Activated CD8-positive, alpha-beta memory T cell treated with anti-CD3 and anti-CD28 coated beads for 24 hours (primary cell): ENCODE measurements around the gene POLR2E.

ENCODE experiments used
- DNase-seq: peaks from one replicate; pipeline ENCODE4 v3.0.0-alpha.2; 2020

Gene POLR2E

DNA sequence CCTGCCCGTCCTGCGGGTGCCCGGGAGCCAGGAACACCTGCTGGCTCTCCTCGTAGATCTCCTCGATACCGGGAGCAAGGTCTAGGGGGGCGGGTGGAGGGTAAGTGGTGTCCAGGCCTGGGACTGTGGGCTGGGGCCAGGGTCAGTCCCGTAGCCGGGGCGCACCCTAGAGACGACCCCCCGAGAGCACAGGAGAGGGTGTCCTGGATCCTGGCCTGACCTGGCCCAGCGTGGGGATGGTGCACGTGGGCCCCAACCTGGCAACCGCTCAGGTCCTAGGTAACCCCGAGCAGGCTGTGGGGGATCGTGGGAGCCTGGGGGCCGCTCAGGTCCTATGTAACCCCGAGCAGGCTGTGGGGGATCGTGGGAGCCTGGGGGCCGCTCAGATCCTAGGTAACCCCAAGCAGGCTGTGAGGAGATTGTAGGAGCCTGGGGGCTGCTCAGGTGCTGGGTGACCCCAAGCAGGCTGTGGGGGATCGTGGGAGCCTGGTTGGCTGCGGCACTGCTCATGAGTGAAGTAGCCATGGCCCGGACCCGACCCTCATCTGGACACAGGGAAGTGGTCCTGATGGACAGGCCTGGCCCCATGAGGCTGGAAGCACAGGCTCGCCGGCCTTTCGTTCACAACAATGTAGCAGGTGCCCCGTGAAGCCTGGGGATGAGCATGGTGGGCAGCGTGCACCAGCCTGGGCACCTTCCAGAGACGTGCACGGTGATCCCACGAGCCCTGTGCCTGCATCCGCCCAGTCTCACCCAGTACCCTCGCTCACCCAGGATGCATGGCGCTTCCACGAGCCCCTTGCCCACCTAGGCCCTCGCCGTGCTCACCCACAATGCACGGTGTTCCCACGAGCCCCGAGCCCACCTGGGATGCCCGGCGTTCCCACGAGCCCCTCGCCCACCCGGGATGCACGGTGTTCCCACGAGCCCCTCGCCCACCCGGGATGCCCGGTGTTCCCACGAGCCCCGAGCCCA is 14.8 kb upstream of the POLR2E start:
- no peak for DNase-seq

DNA sequence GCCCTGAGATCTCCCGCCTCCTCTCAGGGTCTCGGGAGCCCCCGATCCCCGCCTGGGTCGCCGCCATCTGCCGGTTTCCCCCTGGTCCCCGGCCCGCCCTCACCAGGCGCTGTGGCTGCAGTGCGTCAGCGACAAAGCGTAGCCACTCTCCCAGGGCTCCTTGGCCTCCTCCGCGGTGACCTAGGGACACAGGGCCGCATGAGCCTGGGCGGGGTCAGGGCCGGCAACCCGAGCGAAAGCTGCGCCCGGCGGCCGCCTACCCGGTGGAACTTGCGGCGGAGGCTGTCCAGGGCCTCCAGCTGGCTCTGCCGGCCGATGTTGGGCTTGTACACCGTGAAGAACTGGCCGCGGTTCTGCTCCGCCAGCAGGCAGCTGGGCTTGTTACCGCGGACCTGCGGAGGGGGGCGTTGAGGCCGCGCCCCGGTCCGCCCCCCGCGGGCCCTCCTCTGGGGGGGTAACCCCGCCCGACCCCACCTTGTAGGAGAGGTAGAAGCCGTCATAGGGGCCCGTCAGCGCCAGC is 13.9 kb upstream of the POLR2E start:
- DNase-seq = no peak

DNA sequence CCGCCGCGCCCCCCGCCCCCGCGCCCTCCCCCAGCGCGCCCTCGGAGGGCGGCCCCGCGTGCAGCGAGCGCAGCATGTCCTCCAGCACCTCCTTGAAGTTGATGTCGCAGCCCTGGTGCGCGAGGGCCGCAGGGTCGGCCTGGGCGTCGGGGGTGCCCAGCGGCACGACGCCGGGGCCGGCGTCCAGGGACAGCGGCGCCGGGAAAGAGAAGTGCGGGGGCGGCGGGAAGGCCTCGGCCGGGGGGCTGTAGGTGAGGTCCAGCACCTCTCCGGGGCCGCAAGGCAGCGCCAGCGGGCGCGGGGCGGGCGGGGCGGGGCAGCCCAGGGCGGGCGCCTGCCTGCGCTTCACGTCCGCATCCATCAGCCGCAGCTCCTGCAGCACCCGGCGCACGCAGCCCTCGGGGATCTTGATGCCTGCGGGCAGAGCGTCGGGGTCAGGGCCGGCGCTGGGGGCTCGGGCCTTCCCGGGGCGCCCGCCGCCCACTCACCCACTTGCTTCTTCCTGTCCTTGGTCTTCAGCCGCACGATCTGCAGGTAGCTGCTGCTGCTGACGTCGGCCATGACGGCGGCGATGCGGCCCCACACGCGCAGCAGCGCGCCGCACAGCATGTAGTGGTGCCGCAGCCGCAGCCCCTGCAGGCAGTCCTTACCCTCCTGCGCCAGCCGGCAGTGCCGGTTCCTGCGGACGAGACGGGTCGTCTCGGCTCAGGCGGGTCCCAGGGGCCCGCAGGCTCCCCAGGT is 13.3 kb upstream of the POLR2E start:
- no peak for DNase-seq

DNA sequence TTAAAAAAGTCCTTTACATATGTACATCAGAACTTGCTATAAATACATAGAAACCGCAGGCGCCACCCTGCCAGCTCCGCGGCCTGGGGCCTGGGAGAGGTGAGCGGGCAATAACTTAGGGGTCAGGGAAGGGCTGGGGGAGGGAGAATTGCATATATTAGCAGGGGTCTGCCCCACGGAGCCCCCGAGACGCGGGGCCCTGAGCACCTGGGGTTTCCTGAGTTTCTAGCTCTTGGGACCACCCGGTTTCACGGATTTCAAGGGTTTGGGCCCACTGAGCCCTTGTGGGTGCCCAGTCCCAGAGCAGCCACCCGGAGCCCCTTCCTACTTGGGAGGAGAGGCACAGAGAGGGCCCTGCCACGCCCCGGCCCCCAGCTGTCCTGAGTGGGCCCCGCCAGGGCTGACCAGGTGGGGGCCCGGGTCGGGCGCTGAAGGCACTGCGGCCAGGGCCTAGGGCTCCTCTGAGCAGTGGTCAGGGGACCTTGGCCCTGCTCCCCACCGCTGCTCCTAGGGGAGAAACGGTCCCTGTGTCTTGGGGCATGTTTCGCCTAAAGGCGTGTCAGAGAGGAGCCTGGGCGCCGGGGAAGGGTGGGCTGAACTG is 12.6 kb upstream of the POLR2E start:
- no peak for DNase-seq

DNA sequence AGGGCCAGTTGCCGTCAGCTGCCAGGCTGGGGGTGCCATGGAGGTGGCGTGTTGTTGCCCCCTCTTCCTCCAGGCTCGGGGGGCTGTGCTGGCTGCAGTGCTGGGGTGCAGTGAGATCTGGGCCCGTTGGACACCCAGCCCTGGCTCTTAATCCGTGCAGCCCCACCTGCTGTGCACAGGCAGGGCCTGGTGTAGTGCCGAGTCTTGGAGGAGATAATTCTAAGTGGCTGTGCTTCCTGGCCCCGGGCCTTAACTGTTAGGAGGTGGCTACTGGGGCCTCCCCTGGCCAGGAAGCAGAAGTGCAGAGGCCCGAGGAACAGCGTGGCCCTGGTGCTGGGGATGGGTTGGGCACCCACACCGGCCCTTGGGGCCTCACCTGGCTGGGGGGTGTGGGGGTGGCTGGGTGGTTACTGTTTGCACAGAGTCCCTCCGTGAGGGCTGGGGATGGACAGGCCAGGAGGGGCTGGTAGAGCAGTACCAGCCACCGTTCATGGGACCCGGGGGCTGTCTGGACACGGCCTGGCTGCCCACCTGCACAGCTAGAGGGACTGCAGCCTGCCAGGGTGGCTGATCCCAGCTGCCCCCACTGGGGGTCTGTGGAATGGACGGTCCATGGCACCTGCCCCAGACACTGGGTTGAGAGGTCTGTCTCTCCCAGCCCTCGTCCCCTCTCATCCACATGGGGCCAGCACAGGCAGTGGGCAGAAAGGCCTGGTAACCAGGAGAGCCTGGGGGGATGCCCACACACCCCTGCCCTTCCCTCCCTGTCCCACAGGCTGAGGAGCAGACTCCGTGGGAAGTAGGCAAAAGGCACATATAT is 11.9 kb upstream of the POLR2E start:
- no peak for DNase-seq

DNA sequence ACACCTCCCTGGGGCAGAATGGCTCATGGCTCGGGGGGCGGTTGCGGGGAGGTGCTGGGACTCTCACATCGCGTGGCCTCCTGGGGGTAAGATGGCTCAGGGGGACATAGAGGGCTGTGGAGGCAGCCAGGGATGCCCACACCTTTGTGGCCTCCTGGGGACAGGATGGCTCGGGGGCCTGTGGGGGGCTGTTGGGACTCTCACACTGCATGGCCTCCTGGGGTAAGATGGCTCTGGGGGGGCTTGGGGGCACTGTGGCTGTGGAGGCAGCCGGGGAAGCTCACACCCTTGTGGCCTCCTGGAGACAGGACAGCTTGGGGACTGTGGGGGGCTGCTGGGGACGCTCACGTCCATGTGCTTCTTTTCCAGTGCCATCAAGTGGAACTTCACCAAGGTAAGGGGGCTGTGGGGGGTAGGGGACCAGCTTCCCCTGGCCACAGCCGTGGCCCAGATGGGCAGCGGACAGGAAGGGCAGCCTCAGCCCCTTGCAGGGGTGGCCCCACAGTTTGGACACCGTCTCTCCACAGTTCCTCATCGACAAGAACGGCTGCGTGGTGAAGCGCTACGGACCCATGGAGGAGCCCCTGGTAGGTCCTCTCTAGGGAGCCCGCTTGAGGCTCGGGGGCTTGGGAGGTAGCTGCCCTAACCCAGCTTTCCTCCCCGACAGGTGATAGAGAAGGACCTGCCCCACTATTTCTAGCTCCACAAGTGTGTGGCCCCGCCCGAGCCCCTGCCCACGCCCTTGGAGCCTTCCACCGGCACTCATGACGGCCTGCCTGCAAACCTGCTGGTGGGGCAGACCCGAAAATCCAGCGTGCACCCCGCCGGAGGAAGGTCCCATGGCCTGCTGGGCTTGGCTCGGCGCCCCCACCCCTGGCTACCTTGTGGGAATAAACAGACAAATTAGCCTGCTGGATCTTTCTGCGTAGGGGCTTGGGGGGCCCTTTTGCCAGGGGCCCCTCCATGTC is 11.0 kb upstream of the POLR2E start:
- no peak for DNase-seq

DNA sequence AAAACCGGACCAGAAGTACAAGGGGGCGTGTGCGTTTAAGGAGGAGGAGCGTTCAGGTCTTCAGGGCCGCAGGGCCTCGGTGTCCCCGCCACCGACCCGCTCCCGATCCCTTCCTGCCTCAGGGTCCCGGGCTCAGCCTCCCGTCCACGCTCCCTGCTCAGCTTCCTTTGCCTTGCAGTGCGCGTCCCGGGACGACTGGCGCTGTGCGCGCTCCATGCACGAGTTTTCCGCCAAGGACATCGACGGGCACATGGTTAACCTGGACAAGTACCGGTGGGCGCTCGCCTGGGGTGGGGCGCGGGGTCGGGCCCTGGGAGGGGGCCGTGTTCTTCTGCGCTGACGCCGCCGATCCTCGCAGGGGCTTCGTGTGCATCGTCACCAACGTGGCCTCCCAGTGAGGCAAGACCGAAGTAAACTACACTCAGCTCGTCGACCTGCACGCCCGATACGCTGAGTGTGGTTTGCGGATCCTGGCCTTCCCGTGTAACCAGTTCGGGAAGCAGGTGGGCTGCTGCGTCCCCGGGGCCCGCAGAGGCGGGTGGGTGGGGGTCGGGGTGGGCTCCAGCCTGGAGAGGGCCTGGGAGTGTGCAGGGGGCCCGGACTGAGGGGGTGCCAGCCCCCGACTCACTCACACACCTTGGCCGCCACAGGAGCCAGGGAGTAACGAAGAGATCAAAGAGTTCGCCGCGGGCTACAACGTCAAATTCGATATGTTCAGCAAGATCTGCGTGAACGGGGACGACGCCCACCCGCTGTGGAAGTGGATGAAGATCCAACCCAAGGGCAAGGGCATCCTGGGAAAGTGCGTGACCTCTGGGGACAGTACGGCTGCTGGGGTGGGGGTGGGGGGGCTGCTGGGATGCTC is 10.1 kb upstream of the POLR2E start:
- DNase-seq = no peak

DNA sequence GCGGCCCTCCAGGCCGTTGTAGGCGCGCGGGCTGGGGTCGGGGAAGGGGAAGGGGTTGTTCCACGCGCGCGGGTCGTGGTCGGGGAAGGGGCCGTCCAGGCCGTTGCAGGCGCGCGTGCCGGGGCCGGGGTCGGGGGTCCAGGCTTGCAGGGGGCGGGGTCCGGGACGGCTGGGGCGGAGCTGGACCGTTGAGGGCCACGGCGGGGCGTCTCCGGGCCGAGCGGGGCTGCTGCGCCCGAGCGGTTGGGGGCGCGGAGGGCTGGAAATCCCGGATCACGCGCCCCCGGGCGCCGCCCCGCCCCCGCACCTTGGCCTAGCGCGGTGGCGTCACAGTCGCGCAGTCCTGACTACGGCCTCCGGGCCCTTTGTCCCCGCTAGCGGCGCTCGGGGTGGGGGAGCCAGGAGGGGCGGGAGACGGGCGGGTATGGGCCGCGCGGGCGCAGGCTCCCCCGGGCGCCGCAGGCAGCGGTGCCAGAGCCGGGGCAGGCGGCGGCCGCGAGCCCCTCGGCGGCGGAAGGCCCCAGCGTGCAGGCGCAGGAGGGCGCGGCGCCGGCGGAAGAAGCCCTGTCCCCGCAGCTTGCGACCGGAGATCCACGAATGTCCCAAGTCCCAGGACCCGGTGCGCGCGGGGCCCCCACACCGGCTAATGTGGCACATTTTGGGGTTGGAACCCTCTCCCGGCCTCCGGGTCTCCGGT is 9.3 kb upstream of the POLR2E start:
- peak; percentile 91 for DNase-seq

DNA sequence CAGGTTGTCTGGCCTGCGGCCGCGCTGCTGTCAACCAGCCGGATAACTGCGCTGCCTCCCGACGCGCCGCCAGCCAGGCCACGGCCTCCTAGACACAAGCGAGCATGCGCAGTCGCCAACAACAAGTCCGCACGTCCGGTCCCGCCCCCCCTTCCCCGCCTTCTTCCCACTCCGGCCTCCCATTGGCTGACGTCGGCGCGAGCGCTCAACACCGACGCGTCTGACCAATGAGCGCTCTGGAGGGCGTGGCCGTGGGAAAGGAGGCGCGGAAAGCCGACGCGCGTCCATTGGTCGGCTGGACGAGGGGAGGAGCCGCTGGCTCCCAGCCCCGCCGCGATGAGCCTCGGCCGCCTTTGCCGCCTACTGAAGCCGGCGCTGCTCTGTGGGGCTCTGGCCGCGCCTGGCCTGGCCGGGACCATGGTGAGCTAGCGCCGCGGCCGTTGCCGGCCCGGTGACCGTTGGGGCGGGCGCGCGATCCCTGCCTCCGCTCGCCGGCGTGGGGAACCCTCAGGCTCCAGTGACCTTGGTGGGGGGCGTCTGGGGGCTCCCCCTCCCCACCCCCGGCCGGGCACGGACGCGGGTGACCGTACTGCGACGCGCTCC is 8.6 kb upstream of the POLR2E start, which contains the start of gene GPX4:
Gene GPX4 (plus strand): TSS at position 287 of the 603 bp plus-strand sequence. CDS start 50 bp downstream, at position 337.
- peak; percentile 98 for DNase-seq

DNA sequence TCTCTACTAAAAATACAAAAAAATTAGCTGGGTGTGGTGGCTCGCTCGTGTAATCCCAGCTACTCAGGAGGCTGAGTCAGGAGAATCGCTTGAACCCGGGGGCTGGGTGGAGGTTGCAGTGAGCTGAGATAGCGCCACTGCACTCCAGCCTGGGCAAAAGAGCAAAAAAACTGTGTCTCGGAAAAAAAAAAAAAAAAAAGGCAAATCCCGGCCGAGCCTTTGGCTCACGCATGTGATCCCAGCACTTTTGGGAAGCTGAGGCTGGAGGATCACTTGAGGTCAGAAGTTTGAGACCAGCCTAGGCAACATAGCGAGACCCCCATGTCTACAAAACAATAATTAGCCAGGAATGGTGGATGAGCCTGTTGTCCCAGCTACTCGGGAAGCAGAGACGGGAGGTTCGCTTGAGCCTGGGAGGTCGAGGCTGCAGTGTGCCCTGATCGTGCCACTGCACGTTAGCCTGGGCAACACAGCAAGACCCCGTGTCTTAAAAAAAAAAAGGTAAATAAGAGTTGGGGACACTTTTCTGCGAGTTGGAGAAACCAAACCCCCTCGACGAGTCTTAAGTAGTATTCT is 8.0 kb upstream of the POLR2E start:
- DNase-seq = no peak

DNA sequence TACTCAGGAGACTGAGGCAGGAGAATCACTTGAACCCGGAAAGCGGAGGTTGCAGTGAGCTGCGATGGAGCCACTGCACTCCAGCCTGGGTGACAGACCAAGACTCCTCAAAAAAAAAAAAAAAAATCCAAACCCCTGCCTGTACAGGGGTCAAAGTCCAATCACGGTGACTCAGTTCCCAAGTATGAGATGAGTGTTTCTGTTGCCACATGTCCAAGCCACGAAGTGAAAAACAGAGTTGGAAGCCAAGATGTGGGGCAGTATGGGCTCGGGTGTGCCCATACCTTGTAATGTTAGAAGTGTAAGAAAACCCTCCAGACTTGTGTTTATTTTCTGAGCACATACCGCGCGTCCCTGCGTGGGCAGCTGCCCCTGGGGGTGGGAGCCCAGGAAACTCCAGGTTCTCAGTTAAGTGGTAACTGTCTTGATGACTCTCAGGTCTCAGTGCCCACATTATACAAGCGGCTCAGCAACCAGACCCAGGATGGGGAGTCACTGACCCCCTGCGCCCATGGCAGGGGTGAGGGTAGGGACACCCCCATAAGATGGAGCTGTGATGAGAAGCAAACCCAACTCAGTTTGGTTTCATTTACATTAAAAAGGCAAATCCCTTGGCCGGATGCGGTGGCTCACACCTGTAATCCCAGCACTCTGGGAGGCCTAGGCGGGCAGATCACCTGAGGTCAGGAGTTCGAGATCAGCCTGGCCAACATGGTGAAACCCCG is 7.4 kb upstream of the POLR2E start:
- DNase-seq = peak; percentile 83

DNA sequence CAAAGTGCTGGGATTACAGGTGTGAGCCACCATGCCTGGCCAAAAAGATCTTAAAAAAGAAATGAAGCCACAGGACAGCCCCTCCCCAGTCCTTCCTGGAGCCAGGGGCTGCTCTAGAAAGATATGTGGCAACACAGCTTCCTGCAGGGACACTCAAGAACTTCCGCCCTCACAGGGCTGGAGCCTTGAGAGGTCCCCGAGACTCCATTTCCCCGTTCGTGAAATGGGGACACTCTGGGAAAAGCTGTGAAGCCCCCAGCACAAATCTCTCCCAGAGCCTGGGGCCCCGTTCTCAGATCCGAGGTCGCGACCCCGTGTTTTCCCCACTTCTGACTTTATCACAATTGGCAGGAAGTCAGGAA is 6.1 kb upstream of the POLR2E start:
- no peak for DNase-seq

DNA sequence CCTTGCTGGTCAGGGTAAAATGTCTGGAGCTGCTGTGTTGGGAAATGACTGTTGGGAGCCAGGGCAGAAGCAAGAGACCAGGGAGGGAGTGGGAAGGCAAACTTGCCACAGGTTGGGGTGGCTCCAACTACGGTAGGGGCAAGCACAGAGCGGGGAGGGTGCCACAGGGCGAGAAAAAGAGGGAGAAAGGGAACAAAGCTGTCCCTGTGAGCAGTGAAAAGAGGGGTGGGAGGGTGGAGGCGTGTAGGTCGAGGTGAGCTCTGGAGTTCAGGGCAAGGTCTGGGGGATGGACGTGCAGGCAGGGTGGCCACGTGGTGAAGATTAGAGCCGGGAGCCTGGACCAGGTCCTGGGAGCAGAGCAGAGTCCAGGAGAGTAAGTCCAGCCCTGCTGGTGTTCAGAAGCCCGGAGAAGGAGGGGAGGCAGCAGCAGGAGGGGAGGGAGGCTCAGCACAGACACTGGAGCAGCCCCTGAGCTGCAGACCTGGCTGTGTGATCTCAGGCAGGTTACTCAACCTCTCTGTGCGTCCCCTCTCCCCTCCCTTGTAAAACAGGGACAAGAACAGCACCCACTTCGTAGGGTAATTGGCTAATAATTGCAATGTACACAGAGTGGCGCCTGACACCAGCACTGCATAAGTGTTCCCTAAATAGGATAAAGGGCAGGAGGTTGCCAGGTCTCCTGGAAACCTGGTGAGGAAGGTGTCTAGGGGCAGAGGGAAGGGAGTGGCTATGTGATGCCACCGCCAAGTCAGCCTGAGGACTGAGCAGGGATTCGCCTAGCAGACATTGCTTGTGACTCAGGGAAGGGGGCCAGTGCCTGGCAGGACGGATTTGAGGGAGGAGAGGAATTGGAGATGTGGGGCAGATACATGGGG is 3.2 kb upstream of the POLR2E start:
- no peak for DNase-seq

DNA sequence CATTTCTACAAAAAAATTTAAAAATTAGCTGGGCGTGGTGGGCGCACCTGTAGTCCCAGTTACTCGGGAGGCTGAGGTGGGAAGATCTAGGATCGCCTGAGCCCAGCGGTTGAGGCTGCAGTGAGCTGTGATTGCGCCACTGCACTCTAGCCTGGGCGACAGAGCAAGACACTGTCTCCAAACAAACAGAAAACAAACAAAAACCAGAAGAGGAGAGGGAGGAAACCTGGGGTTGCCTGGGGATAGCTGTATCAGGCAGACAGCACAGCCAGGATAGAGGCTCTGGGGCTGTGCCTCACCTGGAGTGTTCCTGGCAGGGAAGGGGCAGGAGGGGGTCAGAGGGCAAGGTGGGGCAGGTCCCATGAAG is 2.6 kb upstream of the POLR2E start:
- DNase-seq = no peak

DNA sequence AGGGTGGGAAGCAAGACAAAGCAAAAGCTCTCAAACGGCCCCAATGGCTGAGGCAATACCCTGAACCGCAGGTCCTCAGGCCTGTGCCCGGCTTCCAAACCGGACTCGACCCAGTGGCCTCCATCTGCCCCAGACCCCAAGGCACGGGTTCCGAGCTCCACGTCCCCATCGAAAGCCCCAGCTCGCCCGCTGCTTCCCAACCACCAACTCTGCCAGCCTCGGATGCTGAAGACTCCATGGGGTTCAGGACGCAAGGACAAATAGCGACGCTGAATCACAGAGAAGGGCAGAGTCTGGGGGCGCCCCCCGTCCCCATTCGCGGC is 559 bp downstream of the POLR2E start:
- DNase-seq = no peak

DNA sequence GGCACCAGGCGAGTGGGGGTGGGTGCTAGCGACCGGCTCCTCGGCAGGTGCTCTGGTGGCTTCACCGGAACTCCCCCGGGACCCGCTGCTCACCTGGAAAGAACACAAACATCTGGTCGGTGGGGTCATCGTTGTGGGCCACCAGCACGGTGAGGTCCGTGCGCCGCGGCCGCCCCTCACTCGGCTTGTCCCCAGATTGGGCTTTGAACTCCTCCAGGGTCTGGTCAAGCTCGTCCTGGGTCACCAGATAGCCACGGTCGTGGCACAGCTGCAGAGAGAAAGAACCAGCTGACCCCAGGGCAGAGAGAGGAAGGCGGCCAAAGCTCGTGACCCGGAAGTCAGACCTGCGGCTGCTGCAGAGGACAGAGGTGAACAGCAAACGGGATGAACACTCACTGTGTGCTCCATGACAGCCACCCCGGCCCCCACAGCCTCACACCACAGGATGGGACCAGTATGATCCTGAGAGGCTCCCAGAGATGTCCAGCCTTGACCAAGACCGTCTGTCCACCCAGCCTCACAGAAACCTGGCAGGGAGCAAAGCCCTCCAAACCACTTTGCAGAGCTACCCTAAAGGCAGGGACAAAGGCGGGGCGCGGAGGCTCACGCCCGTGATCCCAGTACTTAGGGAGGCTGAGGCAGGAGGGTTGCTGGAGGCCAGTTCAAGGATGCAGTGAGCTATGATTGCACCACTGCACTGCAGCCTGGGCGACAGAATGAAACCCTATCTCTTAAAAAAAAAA is 1.2 kb downstream of the POLR2E start:
- no peak for DNase-seq

DNA sequence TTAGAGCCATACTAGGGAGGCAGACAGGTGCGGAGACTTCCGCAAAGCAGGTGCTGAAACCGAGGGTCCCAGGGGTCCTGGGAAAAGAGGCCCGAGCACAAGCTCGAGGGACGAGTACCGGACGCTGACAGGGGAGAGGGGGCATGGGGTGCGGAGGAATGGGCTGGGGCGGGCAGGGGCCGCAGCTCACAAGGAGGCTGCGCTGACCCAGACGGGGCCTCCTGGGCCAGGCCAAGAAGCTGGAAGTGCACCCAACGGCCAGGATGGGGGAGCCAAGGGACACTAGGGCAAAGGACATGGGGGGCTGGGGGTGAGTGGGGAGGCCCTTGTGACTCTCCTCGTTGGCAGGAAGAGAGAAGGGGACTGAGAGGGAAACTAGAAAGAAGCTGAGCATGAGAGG is 1.8 kb downstream of the POLR2E start:
- no peak for DNase-seq
